T-helper 2 cell treated with Interferon-gamma antibody and Interleukin-4, amounts not matched to agents 100 ng/mL and 5 ng/mL, for 36 hours (primary cell): Measurements from ENCODE around the gene NSUN2. TPM values are rescaled to one million over a fixed set of nuclear protein-coding genes. Genes with fewer than 3 reads are reported as not detected.
"Not testable (repeated sequence)": the region's sequence is repeated elsewhere in the genome, so short reads cannot be mapped to it uniquely, and the experiment has no call there.

Source experiments
- intact Hi-C: fragments of 100-400 bp; cut with micrococcal nuclease; formaldehyde crosslinking; loops from one replicate; pipeline ENCODE4 v1.15.1; 2023
- total RNA-seq: library from RNA; stranded (reverse); gene quantifications from 2 replicates; pipeline ENCODE4 v1.2.3, GENCODE V29; 2022

Gene NSUN2
- total RNA-seq, 1 donor from 2014 or later = 92.2 TPM

- intact Hi-C loops = not testable (repeated sequence)
These were observed 12.9 kb upstream of the NSUN2 start for GRCh38 chr5:6645571-6646362.

- intact Hi-C loops = loop anchor here (5.0 kb wide), 1 partner anchor 42 kb away; no protein-coding TSS in a partner anchor
These were observed 12.0 kb upstream of the NSUN2 start for GRCh38 chr5:6644794-6645241.

GRCh38 chr5:6642655-6643054, 9.8 kb upstream of the NSUN2 start:
- intact Hi-C loops = loop anchor here (5.0 kb wide), 1 partner anchor 45 kb away; no protein-coding TSS in a partner anchor

- intact Hi-C loops = no loop called here
These were observed 5.4 kb upstream of the NSUN2 start for GRCh38 chr5:6638236-6638635.

- intact Hi-C loops = no loop called here
These were observed 4.7 kb upstream of the NSUN2 start for GRCh38 chr5:6637590-6637989.

GRCh38 chr5:6637022-6637421, 4.2 kb upstream of the NSUN2 start:
- intact Hi-C loops = no loop called here

GRCh38 chr5:6636293-6636692, 3.4 kb upstream of the NSUN2 start:
- intact Hi-C loops = no loop called here

- intact Hi-C loops = loop anchor here (5.0 kb wide), 3 partner anchors 192 to 1222 kb away; no protein-coding TSS in a partner anchor
These were observed 2.1 kb upstream of the NSUN2 start for GRCh38 chr5:6634788-6635430.

GRCh38 chr5:6634306-6634705, 1.5 kb upstream of the NSUN2 start:
- intact Hi-C loops = loop anchor here (5.0 kb wide), 3 partner anchors 193 to 1223 kb away; no protein-coding TSS in a partner anchor

GRCh38 chr5:6633469-6634245, 813 bp upstream of the NSUN2 start:
- intact Hi-C loops = loop anchor here (1.0 to 5.0 kb wide), 8 partner anchors 80 to 1224 kb away; partner anchors contain the start of genes ICE1, MED10 and TENT4A

- intact Hi-C loops = loop anchor here (2.0 to 5.0 kb wide), 4 partner anchors 112 to 1225 kb away; no protein-coding TSS in a partner anchor
These were observed 438 bp downstream of the NSUN2 start for GRCh38 chr5:6632324-6632887.

GRCh38 chr5:6631441-6631840, 1.4 kb downstream of the NSUN2 start:
- intact Hi-C loops = loop anchor here (5.0 kb wide), 3 partner anchors 196 to 1226 kb away; no protein-coding TSS in a partner anchor

- intact Hi-C loops = no loop called here
These were observed 6.3 kb downstream of the NSUN2 start for GRCh38 chr5:6626508-6626907.

GRCh38 chr5:6623941-6624340, 8.9 kb downstream of the NSUN2 start:
- intact Hi-C loops = no loop called here

GRCh38 chr5:6623228-6623627, 9.6 kb downstream of the NSUN2 start:
- intact Hi-C loops = no loop called here

GRCh38 chr5:6616632-6617031, 16.2 kb downstream of the NSUN2 start:
- intact Hi-C loops = no loop called here

GRCh38 chr5:6615034-6615815, 17.6 kb downstream of the NSUN2 start:
- intact Hi-C loops = no loop called here

- intact Hi-C loops = loop anchor here (5.0 kb wide), 1 partner anchor 1256 kb away; the partner anchor contains the start of genes FASTKD3 and MTRR
These were observed 21.2 kb downstream of the NSUN2 start for GRCh38 chr5:6611334-6612256.

GRCh38 chr5:6608016-6608415, 24.8 kb downstream of the NSUN2 start:
- intact Hi-C loops = no loop called here
